Naive thymus-derived CD4-positive, alpha-beta T cell (primary cell): ENCODE measurements around the gene COL5A1. TPM values are rescaled to one million over a fixed set of nuclear protein-coding genes. Genes with fewer than 3 reads are reported as not detected.

ENCODE experiments used
- ATAC-seq: fragments of 150-1000 bp; cut with Tn5 transposase; 2 replicates; pipeline ENCODE4 v1.10.0; 2021; ENCODE audit warnings: mild to moderate bottlenecking, moderate library complexity
- CTCF ChIA-PET: fragments of 350-600 bp; sonication (Branson Sonifier 250); formaldehyde crosslinking; loops from one replicate; lab custom pipeline; 2021; ENCODE audit warnings: antibody characterized with exemption; lab: Charles Lee
- POLR2A ChIA-PET: fragments of 350-600 bp; sonication (Branson Sonifier 250); formaldehyde crosslinking; loops from one replicate; lab custom pipeline; 2021; ENCODE audit warnings: antibody characterized with exemption, inconsistent platforms; lab: Charles Lee
- DNase-seq, 9 donors: peaks; one replicate each; pipeline versions ENCODE4 v3.0.0 to v3.0.0-alpha.2; 2020 to 2022; ENCODE audit warnings: mixed read lengths in 1 of 9
- H3K27ac ChIP-seq: one replicate; pipeline ENCODE4 v1.7.0; 2013; ENCODE audit warnings: mild to moderate bottlenecking, low read depth, low read length, moderate library complexity
- H3K27me3 ChIP-seq, 2 donors: one replicate each; pipeline ENCODE4 v1.7.0; 2013; ENCODE audit warnings: low read length in 2 of 2, mild to moderate bottlenecking in 2 of 2, moderate library complexity in 2 of 2; ENCODE audit not compliant: control insufficient read depth in 2 of 2, insufficient read depth in 2 of 2
- H3K36me3 ChIP-seq, 3 experiments: 1 replicate in 2 of 3; 2 replicates in 1 of 3; pipeline ENCODE4 v1.7.0; 2013; ENCODE audit warnings: low read length in 3 of 3, mild to moderate bottlenecking in 3 of 3, moderate library complexity in 1 of 3; ENCODE audit not compliant: insufficient read depth in 3 of 3, control insufficient read depth in 2 of 3
- H3K4me1 ChIP-seq, 2 donors: one replicate each; pipeline ENCODE4 v1.7.0; 2013; ENCODE audit warnings: low read length in 2 of 2, mild to moderate bottlenecking in 2 of 2, moderate library complexity in 1 of 2; ENCODE audit not compliant: control insufficient read depth in 2 of 2, insufficient read depth in 2 of 2
- H3K4me3 ChIP-seq: 2 replicates; pipeline ENCODE4 v1.7.0; 2013; ENCODE audit warnings: mild to moderate bottlenecking, low read length
- H3K9me3 ChIP-seq, 3 experiments: 1 replicate in 2 of 3; 2 replicates in 1 of 3; pipeline ENCODE4 v1.7.0; 2013; ENCODE audit warnings: low read length in 3 of 3; ENCODE audit not compliant: control insufficient read depth in 2 of 3
- H3K27ac Mint-ChIP-seq, 9 donors: one replicate each; pipeline ENCODE4 v1.8.0; 2020 to 2022; ENCODE audit warnings: mixed read lengths in 9 of 9, mild to moderate bottlenecking in 8 of 9, moderate library complexity in 5 of 9, inconsistent platforms in 2 of 9
- H3K27me3 Mint-ChIP-seq, 5 donors: one replicate each; pipeline ENCODE4 v1.8.0; 2021 to 2022; ENCODE audit warnings: mixed read lengths in 5 of 5, mild to moderate bottlenecking in 1 of 5
- H3K36me3 Mint-ChIP-seq, 5 donors: one replicate each; pipeline ENCODE4 v1.8.0; 2020 to 2022; ENCODE audit warnings: mixed read lengths in 5 of 5, mild to moderate bottlenecking in 3 of 5, inconsistent platforms in 1 of 5
- H3K4me1 Mint-ChIP-seq, 7 donors: one replicate each; pipeline ENCODE4 v1.8.0; 2020 to 2022; ENCODE audit warnings: mixed read lengths in 7 of 7, mild to moderate bottlenecking in 3 of 7, inconsistent platforms in 1 of 7
- H3K4me3 Mint-ChIP-seq, 10 donors: one replicate each; pipeline ENCODE4 v1.8.0; 2020 to 2022; ENCODE audit warnings: mild to moderate bottlenecking in 10 of 10, mixed read lengths in 10 of 10, moderate library complexity in 6 of 10, inconsistent platforms in 2 of 10
- H3K9me3 Mint-ChIP-seq, 11 donors: one replicate each; pipeline ENCODE4 v1.8.0; 2020 to 2022; ENCODE audit warnings: mixed read lengths in 11 of 11, mild to moderate bottlenecking in 4 of 11, inconsistent platforms in 1 of 11, moderate library complexity in 1 of 11
- intact Hi-C, 2 donors: fragments of 100-400 bp; cut with micrococcal nuclease; formaldehyde crosslinking; loops; one replicate each; pipeline ENCODE4 v1.15.1; 2023
- polyA plus RNA-seq, 2 donors: library from polyadenylated mRNA; unstranded; fragments of 300-500 nt; fragmentation: Illumina TruSeq; gene quantifications; one replicate each; pipeline ENCODE4 v1.2.3, GENCODE V29; 2021
- total RNA-seq, 6 experiments: library from RNA in 5 of 6; stranded (reverse) in 5 of 6; gene quantifications; 1 replicate in 5 of 6; 2 replicates in 1 of 6; pipeline ENCODE4 v1.2.3 and lab custom pipeline; 2021 to 2026

The COL5A1 gene
- total and polyA plus RNA-seq, 7 experiments from 2014 or later = 0.16 to 0.56 (median 0.24) TPM; not detected in 2

DNA sequence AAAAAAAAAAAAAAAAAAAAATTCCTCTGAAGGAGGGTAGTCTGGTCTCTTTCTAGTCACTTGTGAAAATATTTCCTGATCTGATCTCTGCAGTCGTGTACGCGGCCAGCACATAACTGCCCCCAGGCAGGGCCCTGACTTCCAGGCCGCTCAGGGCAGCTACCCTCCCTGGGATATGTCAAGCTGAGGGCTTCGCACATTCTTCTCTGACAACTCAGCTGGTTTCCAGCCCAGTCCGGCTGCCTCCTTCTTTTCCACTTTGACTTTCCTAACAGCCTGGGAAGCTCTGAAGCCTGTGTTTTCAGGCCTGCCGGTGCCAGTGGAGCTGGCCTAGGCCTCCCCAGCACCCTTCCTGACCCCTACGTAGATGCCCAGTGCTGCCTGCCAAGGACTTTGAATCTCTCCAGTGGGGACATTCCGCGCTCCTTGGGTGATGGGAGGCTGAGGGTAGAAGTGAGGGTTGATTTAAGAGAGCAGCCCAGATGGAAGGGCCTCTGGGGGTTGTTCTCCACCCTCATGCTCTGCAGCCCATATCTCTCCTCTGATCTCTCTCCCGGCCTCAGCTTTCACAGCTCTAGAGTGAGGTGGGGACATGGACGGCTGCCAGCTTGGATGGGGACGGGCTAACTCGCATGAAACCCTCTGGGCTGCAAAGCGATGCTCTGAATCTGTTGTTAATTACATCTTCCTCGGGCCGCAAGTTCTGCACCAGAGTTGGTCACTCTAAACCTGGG lies 20.7 kb downstream of the COL5A1 start:
- H3K9me3 ChIP-seq = peaks cover 0 to 14% (median 0%) of the 10 kb centered on the region in 3 experiments
- CTCF ChIA-PET = no interaction called here
- H3K4me3 Mint-ChIP-seq = no peak overlapping the region
- peaks cover 0 to 38% (median 9%) of the 10 kb centered on the region in 11 donors for H3K9me3 Mint-ChIP-seq
- ATAC-seq = no peak
- POLR2A ChIA-PET = no interaction called here
- no peaks in the 10 kb centered on the region for H3K27me3 ChIP-seq
- DNase-seq = no peak
- no peak overlapping the region for H3K27ac ChIP-seq
- intact Hi-C loops = no loop called here
- no peak overlapping the region for H3K4me3 ChIP-seq
- peaks cover 0 to 4% (median 3%) of the 10 kb centered on the region in 5 donors for H3K36me3 Mint-ChIP-seq
- no peak overlapping the region for H3K27ac Mint-ChIP-seq
- H3K4me1 ChIP-seq = no peaks in the 10 kb centered on the region
- H3K4me1 Mint-ChIP-seq = no peaks in the 10 kb centered on the region
- peaks cover 0 to 8% (median 4%) of the 10 kb centered on the region in 5 donors for H3K27me3 Mint-ChIP-seq
- no peaks in the 10 kb centered on the region for H3K36me3 ChIP-seq

DNA sequence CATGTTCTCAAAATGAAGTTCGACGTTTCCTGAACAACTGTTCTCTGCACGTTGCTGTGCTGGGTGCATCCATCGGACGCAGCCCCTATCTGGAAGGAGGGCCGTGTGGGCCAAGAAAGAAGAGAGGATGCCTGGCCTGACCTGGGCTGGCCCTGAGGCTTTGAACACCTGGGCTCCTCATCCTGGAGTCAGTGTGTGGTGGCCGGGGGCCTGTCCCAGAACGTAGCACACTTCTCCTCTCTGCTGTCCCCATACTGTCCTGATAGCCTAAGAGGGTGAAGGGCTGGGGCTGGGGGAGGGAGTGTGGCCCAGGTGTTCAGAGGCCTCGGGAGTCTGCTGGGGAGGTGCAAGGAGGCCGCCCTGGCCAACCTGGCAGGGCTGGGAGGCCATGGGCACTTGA lies 21.5 kb downstream of the COL5A1 start:
- ChIA-PET CTCF (no interaction called here), POLR2A (no interaction called here)
- H3K27ac ChIP-seq = no peak overlapping the region
- DNase-seq = no peak
- H3K9me3 Mint-ChIP-seq = peaks cover 0 to 38% (median 9%) of the 10 kb centered on the region in 11 donors
- H3K27me3 ChIP-seq = no peaks in the 10 kb centered on the region
- no peaks in the 10 kb centered on the region for H3K4me1 ChIP-seq
- no peak overlapping the region for H3K4me3 Mint-ChIP-seq
- H3K27me3 Mint-ChIP-seq = peaks cover 0 to 8% (median 4%) of the 10 kb centered on the region in 5 donors
- intact Hi-C loops = no loop called here
- no peak overlapping the region for H3K27ac Mint-ChIP-seq
- no peaks in the 10 kb centered on the region for H3K4me1 Mint-ChIP-seq
- no peaks in the 10 kb centered on the region for H3K36me3 ChIP-seq
- peaks cover 0 to 4% (median 3%) of the 10 kb centered on the region in 5 donors for H3K36me3 Mint-ChIP-seq
- peaks cover 0 to 14% (median 0%) of the 10 kb centered on the region in 3 experiments for H3K9me3 ChIP-seq
- ATAC-seq = no peak
- H3K4me3 ChIP-seq = no peak overlapping the region

DNA sequence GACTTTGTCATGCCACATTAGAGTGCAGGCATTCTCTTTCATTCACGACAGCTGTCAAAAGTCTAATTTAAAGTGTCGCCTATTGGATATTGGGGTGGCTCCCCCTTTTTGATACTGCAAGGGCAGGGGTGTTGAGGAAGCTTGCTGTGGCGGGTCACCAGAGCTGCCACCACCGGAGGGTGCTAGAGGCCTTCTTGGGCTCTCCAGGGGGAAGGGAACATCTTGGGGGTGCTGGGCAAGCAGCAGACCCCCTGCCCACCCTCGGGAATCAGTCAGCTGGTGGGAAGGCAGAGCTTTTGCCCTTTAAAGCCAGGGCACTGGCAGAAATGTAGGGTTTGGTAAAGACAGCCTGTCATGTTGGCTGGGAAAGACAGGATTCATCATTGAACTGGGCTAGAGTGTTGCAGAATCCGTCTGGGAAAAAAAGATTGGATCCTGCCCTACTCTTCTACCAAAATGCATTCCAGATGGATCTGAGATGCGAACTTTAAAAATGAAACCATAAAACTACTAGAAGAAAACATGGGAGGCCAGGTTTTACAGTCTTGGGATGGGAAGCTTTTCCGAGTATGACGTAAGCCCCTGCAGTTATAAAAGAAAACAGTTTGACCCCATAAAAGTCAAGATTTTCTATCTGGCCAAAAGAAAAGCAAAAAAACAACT lies 22.3 kb downstream of the COL5A1 start:
- peaks cover 0 to 38% (median 11%) of the 10 kb centered on the region in 11 donors for H3K9me3 Mint-ChIP-seq
- peaks cover 0 to 14% (median 9%) of the 10 kb centered on the region in 5 donors for H3K27me3 Mint-ChIP-seq
- peaks cover 0 to 4% (median 3%) of the 10 kb centered on the region in 5 donors for H3K36me3 Mint-ChIP-seq
- H3K4me1 Mint-ChIP-seq = no peaks in the 10 kb centered on the region
- ATAC-seq (no peak), DNase-seq (no peak)
- intact Hi-C loops = no loop called here
- ChIA-PET POLR2A (no interaction called here), CTCF (no interaction called here)
- no peaks in the 10 kb centered on the region for H3K36me3 ChIP-seq
- H3K27me3 ChIP-seq = no peaks in the 10 kb centered on the region
- no peak overlapping the region for H3K4me3 Mint-ChIP-seq
- no peak overlapping the region for H3K4me3 ChIP-seq
- H3K4me1 ChIP-seq = no peaks in the 10 kb centered on the region
- no peak overlapping the region for H3K27ac ChIP-seq
- no peak overlapping the region for H3K27ac Mint-ChIP-seq
- H3K9me3 ChIP-seq = peaks cover 0 to 14% (median 0%) of the 10 kb centered on the region in 3 experiments

DNA sequence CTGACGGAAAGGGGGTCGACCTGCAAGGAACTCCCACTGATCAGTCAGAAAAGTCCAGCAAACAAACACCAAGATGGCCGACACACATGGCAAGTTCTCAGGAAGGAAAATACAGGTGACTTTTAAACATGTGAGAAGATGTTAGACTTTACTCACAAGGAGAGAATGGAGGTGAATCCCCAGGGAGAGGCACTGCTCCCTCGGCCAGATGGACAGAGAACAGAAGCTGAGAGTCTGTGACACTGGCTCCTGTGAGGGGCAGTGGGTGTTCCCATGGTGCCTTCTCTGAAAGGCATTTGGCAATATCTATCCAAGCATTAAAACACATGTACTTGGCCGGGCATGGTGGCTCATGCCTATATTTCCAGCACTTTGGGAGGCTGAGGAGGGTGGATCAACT lies 22.8 kb downstream of the COL5A1 start:
- Histone ChIP-seq H3K36me3 (no peaks in the 10 kb centered on the region), H3K27me3 (no peaks in the 10 kb centered on the region), H3K4me3 (no peak overlapping the region), H3K27ac (no peak overlapping the region), H3K9me3 (peaks cover 0 to 14% (median 0%) of the 10 kb centered on the region in 3 experiments), H3K4me1 (no peaks in the 10 kb centered on the region)
- Mint-ChIP-seq H3K4me1 (peaks cover 0 to 1% (median 0%) of the 10 kb centered on the region in 7 donors), H3K36me3 (peaks cover 0 to 4% (median 3%) of the 10 kb centered on the region in 5 donors), H3K27ac (no peak overlapping the region), H3K9me3 (peaks cover 0 to 36% (median 11%) of the 10 kb centered on the region in 11 donors), H3K27me3 (peaks cover 0 to 14% (median 13%) of the 10 kb centered on the region in 5 donors), H3K4me3 (no peak overlapping the region)
- ChIA-PET CTCF (no interaction called here), POLR2A (no interaction called here)
- DNase-seq (no peak), ATAC-seq (no peak)
- intact Hi-C loops = no loop called here

DNA sequence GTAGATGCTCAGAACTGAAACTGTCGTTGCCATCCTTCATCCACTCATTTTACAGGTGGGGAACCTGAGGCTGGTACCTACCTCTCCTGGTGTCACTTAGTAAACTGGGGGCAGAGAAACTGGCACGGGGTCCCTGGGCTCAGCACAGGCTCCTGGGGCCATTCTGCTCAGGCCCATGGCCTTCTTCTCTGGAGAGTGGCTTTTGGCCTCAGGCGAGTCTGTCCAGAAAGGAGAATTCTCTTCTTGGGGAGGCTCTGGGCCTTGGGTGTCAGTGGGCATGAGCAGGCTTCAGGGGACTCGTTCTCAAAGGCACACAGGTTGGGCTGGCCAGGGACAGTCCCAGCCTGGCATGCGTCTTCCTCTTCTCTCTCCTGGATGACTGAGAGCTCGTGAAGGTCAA lies 24.6 kb downstream of the COL5A1 start:
- Histone ChIP-seq H3K27me3 (no peaks in the 10 kb centered on the region), H3K4me3 (no peak overlapping the region), H3K36me3 (no peaks in the 10 kb centered on the region), H3K4me1 (no peaks in the 10 kb centered on the region), H3K9me3 (peaks cover 0 to 3% (median 0%) of the 10 kb centered on the region in 3 experiments), H3K27ac (no peak overlapping the region)
- DNase-seq = no peak
- no peak overlapping the region for H3K4me3 Mint-ChIP-seq
- H3K9me3 Mint-ChIP-seq = peaks cover 0 to 19% (median 6%) of the 10 kb centered on the region in 11 donors
- peaks cover 0 to 1% (median 0%) of the 10 kb centered on the region in 7 donors for H3K4me1 Mint-ChIP-seq
- intact Hi-C loops = no loop called here
- peaks cover 0 to 15% (median 14%) of the 10 kb centered on the region in 5 donors for H3K27me3 Mint-ChIP-seq
- CTCF ChIA-PET = no interaction called here
- H3K27ac Mint-ChIP-seq = no peak overlapping the region
- H3K36me3 Mint-ChIP-seq = no peaks in the 10 kb centered on the region
- POLR2A ChIA-PET = no interaction called here
- no peak for ATAC-seq

DNA sequence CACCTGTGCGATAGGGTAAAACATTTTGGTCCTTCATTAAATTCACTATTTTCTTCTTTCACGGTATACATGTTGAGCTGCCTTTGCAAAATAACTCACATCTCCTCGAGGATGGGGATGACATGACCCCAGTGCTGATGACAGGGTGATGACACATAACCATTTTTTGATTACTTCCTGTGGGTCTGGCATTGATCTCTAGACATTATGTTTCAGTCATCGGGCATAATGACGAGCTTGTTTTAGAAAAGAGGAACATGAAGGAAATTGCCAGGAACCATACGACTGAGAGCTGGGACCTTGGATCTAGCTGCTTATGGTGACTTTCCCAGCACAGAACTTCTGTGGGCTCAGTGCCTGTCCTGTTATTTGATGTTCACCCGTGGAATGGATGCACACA lies 25.2 kb downstream of the COL5A1 start:
- intact Hi-C loops = no loop called here
- peaks cover 0 to 15% (median 14%) of the 10 kb centered on the region in 5 donors for H3K27me3 Mint-ChIP-seq
- POLR2A ChIA-PET = no interaction called here
- H3K27me3 ChIP-seq = no peaks in the 10 kb centered on the region
- H3K36me3 ChIP-seq = no peaks in the 10 kb centered on the region
- H3K9me3 Mint-ChIP-seq = peaks cover 0 to 13% (median 3%) of the 10 kb centered on the region in 11 donors
- H3K4me1 ChIP-seq = no peaks in the 10 kb centered on the region
- H3K9me3 ChIP-seq = no peaks in the 10 kb centered on the region
- H3K4me3 ChIP-seq = no peak overlapping the region
- CTCF ChIA-PET = no interaction called here
- peaks cover 0 to 1% (median 0%) of the 10 kb centered on the region in 7 donors for H3K4me1 Mint-ChIP-seq
- no peak overlapping the region for H3K4me3 Mint-ChIP-seq
- no peak overlapping the region for H3K27ac Mint-ChIP-seq
- H3K36me3 Mint-ChIP-seq = no peaks in the 10 kb centered on the region
- ATAC-seq (peak; percentile 22), DNase-seq (no peak)
- no peak overlapping the region for H3K27ac ChIP-seq
